ENCODE results near the gene SHBG.
"Not testable (repeated sequence)": the region's sequence is repeated elsewhere in the genome, so short reads cannot be mapped to it uniquely, and the experiment has no call there.

SHBG gene

GRCh38 chr17:7612294-7612640, 17.7 kb upstream of the SHBG start:
- DNase-seq = no peak

- DNase-seq = no peak
Measured at GRCh38 chr17:7613769-7614424, 16.0 kb upstream of the SHBG start.

GRCh38 chr17:7614425-7615264, 15.3 kb upstream of the SHBG start, which contains the start of gene FXR2:
Gene FXR2 (minus strand): TSS chr17:7614897. CDS start chr17:7614532, 365 bp downstream.
- DNase-seq = peak; percentile 98 to 100 (median 98)

GRCh38 chr17:7615265-7615747, 14.6 kb upstream of the SHBG start:
- DNase-seq = no peak

GRCh38 chr17:7618608-7619007, 11.3 kb upstream of the SHBG start:
- no peak for DNase-seq

- DNase-seq = no peak
Measured at GRCh38 chr17:7620835-7621234, 9.1 kb upstream of the SHBG start.

GRCh38 chr17:7623661-7624060, 6.3 kb upstream of the SHBG start:
- no peak for DNase-seq

- not testable (repeated sequence) for DNase-seq
Measured at GRCh38 chr17:7625749-7626148, 4.2 kb upstream of the SHBG start.

- DNase-seq = no peak
Measured at GRCh38 chr17:7626307-7626706, 3.6 kb upstream of the SHBG start.

GRCh38 chr17:7626956-7627249, 3.0 kb upstream of the SHBG start:
- DNase-seq = no peak

- DNase-seq = peak; percentile 74 to 91 (median 83)
Measured at GRCh38 chr17:7627250-7628121, 2.4 kb upstream of the SHBG start, which contains the start of gene SAT2. Gene SAT2 (minus strand): TSS chr17:7627821. CDS start chr17:7627635, 186 bp downstream.

- DNase-seq = no peak
Measured at GRCh38 chr17:7631398-7632380, 1.8 kb downstream of the SHBG start.

GRCh38 chr17:7632492-7632894, 2.6 kb downstream of the SHBG start:
- DNase-seq = peak in 1 of 5 donors; percentile 54

- DNase-seq = no peak
Measured at GRCh38 chr17:7633093-7633492, 3.2 kb downstream of the SHBG start.

- DNase-seq = no peak
Measured at GRCh38 chr17:7634384-7634783, 4.4 kb downstream of the SHBG start.

GRCh38 chr17:7636163-7636562, 6.2 kb downstream of the SHBG start:
- DNase-seq = no peak

GRCh38 chr17:7640783-7641182, 10.8 kb downstream of the SHBG start:
- DNase-seq = no peak

- not testable (repeated sequence) for DNase-seq
Measured at GRCh38 chr17:7641635-7642034, 11.7 kb downstream of the SHBG start.

GRCh38 chr17:7644775-7645174, 14.8 kb downstream of the SHBG start:
- peak in 1 of 5 donors; percentile 36 for DNase-seq

- no peak for DNase-seq
Measured at GRCh38 chr17:7646457-7646856, 16.5 kb downstream of the SHBG start.

- DNase-seq = no peak
Measured at GRCh38 chr17:7647018-7647417, 17.1 kb downstream of the SHBG start.
